SIG-M5 treated with dmso at 0.1 percent for 504 hours (cell line): Measurements from ENCODE around the gene ITGB4.

Experiments
- DNase-seq: peaks from one replicate; lab custom pipeline; 2025; ENCODE audit not compliant: unreplicated experiment; lab: John Stamatoyannopoulos, UW

ITGB4 gene

DNA sequence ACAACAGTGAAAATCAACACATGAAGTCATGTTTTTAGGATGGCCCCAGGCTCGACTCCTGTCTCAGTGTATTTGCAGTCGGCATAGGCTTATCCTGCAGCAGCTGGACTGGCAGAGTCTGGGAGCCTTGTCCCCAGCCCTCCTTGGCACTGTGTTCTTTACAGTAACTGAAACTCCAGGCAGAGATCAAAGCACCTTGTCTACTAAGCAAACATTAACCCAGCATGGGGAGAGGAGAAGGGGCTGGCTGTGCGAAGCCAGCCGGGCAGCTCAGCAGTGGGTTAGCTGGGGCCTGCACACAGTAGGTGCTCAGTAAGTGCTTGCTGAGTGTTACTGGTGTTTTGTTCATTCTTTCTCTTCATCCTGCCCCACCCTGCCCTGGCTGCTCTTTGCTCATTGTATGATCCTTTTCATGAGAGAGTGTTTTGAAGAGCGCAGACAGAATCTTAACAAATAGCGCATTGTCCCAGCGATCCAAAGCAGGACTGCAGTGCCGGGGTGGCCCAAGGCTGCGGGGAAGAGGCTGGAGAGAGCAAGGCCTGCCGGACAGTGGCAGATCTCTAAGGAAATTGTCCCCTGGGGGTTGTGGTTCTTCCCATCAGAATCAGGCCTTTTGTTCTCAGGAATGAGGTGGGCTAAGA is 23.5 kb upstream of the ITGB4 start:
- DNase-seq = no peak

DNA sequence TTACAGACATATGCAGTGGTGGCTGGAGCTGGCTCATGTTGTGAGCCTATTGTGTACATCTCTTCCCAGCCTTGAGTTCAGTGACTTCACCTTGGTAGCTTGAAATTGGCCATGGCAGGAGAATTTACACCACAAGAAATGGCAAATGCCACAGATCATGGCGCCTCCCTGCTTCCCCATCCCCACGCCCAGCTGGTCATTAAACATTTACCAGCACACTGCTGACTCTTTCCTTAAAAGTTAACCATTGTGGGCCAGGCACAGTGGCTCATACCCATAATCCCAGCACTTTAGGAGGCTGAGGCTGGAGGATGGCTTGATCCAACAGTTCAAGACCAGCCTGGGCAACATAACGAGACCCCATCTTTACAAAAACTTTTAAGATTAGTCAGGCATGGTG is 22.6 kb upstream of the ITGB4 start:
- no peak for DNase-seq

DNA sequence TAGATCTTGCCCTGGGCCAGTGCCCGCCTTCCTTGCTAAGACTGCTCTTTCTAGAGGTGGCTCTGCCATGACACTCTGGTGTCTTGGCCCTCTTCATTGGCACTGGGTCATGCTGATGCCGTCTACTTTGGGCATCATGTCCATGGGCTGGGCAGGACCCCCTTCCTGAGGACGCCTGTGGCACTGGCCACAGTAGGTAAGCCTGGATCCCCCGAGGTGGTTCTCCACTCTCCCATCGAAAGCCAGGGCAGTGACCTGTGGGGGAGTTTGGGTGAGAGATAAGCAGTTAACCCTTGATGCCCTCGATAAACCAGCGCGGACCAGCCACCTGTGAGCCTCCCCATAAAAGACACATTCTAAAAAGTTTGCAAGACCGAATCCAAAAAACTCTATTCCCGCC is 20.0 kb upstream of the ITGB4 start:
- DNase-seq = no peak

DNA sequence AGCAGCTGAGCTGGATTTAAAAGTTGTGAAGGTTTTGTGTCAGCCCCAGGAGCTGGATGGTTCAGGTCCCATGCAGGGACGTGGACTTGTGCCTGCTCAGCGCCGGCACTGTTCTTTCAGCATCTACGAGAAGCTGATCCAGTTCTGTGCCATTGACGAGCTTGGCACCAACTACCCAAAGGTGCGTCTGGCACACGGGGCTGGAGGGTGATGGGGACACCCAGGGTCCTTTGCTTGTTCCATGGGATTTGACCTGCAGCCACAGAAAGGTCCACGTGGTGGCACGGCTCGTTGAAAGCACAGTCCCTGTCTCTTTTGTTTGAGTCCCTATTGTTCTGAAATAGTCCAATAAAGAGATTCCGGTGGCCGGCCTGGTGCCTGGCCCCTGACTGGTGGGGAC is 18.1 kb upstream of the ITGB4 start:
- DNase-seq = no peak

DNA sequence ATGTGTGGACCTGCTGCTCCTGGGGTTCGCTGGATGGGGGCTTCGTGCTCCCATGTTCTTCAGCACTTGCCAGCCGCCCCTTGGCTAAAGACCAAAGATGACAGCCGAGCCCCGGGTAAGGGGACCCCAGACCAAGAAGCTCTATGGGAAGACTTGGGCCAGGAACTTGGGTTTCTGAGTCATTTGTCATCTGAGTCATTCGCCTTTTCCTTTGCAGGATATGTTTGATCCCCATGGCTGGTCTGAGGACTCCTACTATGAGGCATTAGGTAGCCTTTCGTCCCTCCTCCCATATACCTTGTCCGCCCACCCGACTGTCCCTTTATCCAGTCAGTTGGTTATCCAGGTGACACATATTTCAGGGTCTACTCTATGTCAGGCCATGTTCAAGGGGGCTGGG is 17.7 kb upstream of the ITGB4 start:
- no peak for DNase-seq

DNA sequence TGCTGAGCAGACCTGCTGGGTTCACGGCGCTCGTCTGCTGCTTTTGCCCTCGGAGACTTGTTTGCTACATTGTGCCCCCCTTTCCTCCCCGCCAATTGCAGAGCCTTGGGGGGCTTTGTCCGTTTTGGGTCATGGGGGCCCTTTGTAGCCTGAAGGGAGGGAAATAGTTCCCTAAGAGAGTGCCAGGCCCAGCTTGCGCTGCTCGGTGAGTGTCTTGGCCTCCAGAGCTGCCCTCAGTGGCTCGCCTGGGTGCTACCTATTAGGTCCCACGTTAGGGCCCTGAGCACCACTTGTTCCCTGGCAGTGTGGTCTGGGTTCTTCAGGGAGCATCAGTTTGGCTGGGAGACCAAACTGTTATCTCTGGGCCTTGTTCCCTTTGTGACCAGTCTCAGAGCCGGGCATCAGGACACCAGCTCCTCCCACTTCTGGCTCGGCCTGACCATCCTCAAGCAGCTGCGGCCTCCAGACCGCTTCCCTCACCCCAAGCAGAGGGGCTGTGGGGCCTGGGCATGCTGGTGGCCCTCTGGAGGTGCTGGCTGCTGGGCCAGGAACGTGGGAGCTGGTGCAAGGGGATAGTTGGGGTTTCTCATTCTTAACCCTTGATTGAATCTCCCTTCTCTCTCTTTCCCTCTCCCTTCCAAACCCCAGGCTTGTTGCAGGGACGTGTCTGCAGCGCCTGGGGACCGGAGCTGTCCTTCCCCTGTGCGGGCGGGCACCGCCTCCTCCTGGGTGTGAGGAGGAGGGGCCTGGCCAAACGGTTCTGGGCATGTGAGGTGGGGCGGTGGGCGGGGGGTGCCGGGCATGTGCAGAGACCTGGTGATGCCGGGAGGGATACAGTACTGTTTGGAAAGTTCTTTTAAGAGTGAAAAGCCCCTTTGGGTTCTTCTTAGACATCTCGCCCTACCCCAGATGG is 16.0 kb upstream of the ITGB4 start:
- DNase-seq = no peak

DNA sequence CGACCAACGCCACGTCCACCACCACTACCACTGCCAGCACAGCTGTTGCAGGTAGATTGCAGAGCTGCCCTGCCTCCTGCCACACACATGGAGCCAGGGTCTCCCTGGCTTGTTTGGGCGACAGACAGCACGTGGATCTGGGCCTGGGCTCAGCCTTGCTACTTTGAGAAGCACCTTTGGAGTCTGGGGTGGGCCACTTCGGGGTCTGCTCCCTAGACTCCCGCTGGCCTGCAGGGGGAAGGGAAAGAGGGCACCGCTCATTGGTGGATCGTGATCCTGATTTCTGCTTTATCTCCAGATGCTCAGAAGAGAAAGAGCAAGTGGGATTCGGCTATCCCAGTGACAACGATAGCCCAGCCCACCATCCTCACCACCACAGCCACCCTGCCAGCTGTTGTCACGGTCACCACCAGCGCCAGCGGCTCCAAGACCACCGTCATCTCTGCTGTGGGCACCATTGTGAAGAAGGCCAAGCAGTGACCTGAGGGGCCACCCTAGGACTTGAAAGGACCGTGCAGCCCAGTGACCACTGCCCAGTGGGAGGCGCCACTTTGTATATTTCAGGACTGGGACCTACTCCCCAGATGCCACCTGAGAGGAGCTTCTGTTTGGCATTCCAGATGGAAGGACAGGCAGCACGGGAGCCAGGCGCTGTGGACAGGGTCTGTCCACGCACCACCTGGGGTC is 15.1 kb upstream of the ITGB4 start:
- no peak for DNase-seq

DNA sequence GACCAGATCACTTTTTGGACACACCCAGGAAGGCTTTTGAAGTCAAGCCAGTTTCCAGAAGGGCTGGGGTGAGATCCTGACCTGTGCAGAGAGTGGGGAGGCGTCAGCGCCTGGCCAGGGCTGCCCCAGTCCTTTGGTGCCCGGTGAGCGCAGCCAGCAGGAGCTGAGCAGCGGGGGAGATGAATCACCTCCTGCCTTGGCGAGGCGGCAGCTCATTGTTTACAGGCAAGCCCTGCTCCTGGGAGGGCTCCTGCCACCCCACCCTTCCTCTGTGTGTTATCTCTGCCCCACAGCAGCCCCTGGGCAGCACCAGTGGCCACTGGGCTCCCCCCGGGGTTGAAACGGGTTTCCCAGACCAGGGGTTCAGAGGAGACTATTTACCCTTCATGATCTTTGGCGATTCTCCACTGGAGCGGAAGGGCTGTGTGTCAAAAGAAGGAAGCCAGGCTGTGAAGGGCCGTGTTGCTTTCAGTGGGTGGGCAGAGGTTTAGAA is 14.1 kb upstream of the ITGB4 start:
- DNase-seq = no peak

DNA sequence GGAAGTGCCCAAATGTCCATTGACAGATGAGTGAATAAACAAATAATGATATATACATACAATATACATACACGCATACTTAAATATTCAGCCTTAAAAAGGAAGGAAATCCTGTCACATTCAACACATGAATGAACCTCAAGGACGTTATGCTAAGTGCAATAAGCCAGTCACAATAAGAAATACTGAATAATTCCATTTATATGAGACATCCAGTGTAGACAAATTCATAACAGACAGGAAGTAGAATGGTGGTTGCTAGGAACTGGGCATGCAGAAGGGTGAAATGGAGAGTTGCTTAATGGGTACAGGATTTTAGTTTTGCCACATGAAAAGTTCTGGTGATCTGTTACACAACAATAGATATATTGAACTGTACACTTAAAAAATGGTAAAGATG is 8.8 kb upstream of the ITGB4 start:
- DNase-seq = peak; percentile 49

DNA sequence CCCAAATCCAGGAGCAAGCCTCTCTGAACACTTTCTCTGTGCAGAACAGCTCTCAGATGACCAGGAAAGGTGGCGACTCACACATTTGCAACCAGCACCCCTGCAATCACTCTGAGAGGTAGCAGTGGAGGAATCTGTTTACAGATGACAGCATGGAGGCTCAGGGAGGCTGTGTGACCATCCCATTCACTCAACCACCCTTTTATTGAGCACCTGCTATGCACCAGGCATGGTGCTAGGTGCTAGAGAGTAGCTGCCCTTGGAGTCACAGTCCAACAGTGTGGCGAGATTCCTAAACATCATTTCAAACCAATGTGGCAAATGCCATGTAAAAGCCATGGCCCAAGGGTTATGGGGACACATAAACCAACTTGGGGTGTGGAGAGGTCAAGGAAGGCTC is 1.5 kb upstream of the ITGB4 start:
- no peak for DNase-seq

DNA sequence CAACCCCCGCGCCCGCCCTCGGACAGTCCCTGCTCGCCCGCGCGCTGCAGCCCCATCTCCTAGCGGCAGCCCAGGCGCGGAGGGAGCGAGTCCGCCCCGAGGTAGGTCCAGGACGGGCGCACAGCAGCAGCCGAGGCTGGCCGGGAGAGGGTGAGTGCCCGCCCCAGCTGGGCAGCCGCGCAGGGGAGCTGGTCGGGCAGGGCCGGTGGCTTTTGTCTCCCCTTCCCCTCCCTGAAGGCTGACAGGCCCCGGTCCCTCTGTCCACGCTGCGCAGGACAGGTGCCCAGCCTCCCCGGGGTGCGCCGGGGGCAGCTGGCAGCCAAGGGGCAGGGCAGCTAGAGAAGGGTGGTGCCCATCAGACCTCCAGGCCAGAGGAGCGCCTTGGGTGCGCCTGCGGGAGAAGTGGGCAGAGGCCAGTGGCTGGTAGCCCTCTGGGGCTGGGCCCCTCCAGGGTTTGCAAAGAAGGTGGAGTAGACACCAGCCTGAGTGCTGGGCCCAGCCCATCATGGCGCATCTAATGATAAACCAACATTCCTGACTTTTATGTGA is 278 bp downstream of the ITGB4 start:
- no peak for DNase-seq

DNA sequence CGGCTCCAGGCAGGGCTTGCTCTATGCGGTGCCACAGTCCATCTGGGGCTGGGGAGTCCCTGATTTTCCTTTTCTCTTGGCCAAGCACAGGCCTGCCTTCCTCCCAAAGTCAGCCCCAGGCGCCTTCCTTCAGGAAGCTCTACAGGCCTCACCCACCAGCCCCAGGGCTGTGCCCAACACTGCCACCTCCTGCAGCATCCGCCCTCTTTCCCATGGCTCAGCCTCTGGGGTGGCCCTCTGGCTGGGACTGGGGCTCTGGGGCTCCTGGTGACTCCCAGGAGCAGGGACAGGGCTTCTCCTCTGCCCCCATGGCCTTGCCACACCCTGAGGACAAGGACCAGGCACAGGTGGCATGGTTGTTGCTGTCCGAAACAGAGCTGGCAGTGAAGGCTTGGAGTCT is 817 bp downstream of the ITGB4 start:
- DNase-seq = no peak

DNA sequence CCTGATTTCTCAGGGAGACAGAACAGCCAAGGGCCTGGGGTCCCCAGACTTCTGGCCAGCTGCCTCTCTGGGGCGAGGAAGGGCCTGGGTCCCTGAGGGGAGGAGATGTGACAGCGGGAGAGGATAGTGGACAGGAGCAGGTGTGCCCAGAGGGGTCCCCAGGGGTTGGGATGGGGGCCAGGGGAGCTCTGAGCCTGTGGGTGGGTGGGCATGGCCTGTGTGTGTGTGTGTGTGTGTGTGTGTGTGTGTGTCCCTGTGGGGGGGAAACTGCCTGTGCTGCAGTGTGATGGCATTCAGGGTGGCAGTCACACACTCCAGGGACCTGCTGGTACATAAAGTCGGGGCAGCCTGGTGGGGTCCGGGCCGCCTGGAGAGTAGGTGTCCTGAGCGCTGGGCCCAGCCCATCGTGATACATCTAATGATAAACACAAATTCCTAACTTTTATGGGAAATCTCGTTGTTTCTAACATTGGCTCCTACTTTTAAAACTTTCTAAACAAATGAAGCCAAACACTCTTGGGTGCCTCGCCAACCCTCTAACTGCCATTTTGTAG is 1.4 kb downstream of the ITGB4 start:
- no peak for DNase-seq

DNA sequence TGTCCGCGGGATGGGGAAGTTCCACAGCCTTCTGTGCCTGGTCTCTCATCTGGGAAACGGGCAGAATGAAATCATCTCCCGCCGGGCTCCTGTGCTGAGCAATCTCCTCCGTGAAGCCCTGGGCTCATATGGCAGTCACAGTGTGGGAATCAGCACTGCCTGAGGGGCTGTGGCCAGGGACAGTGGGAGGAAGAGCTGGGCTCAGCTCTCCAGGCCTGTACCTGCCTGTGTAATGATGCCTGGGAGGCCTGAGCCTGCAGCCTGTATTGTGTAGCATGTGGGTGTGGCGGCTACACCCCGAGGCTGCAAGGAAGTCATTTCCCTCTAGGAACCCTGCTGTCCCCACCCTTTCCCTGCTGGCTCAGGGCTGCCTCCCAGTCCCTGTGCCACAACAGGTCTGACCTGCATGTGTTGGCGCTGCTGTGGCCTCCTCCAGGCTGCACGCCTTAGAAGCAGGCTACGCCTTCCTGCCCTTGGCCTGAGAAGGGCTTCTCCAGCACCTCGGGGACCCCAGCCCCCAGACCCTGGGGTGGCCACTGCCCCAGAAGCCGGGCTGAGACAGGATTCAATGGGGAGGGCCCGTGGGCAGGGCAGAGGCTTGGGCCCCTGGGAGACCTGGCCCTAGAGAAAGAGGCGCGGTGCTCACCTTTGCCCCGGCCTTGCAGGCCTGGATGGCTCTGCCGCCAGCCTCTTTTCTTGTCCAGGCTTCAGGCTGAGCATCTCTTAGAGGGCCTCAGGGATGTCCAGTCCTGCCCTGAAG is 2.1 kb downstream of the ITGB4 start:
- DNase-seq = peak; percentile 80

DNA sequence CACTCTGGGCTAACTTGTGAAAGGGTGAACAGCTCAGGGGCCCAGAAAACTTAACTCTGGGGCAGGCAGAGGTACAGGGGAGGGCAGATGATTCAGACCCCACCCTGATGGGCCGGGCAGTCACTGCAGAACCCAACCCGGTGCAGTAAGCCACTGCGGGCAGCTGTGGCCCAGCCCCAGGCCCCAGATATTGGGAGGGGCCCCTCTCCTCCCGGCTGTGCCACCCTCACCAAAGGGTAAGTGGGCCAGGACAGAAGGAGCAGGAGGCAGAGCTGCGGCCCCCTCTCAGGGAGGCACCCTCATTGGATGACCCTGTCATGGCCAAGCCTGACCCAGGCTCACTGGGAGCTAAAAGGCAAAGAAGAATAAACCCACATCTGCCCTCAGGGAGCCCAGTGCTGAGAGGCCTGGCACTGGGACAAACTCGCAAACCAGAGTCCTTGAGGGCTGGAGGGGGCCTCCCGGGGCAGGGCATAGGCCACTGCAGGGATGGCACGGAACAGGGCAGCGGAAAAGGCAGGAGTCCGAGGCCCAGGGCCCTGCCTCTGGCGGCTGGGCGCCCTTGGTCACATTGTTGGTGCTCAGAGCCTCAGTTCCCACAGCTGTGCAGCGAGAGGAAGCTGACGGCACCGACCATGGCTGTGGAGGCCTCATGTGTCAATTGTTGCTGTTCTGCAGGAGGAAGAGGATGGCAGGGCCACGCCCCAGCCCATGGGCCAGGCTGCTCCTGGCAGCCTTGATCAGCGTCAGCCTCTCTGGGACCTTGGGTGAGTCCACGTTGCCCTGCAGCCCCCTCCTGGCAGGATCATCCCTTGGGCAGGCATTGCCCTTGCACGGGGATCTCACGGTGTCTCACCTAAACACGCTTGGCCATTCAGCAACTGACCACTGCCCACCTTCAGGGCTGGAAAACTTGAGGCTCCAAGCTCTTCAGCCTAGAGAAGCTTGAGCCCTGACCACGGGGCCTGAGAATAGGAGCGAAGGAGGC is 3.1 kb downstream of the ITGB4 start:
- no peak for DNase-seq

DNA sequence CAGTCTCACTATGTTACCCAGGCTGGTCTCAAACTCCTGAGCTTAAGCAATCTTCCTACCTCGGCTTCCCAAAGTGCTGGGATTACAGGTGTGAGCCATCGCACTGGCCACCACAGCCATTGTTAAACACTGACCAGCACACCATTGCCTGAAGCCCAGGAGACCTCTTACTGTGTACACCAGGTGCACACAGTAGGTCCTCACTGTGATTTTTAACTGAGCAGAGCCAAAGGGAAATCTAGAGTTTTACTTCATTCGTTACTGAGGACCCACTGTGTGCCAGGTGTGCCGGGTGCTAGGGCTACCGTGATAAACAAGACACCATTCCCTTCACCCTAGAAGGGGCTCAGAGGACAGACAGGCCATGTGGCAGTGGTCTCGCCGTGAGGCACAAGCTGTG is 4.2 kb downstream of the ITGB4 start:
- DNase-seq = no peak

DNA sequence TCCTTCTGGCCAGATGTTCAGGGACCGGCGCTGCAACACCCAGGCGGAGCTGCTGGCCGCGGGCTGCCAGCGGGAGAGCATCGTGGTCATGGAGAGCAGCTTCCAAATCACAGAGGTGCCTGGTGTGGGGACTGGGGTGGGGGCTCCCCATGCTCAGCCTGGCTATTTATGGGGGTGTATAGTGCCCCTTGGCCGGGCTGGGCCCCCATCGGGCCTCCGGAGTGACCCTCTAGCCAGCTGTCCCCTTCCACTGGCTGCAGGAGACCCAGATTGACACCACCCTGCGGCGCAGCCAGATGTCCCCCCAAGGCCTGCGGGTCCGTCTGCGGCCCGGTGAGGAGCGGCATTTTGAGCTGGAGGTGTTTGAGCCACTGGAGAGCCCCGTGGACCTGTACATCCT is 6.1 kb downstream of the ITGB4 start:
- no peak for DNase-seq

DNA sequence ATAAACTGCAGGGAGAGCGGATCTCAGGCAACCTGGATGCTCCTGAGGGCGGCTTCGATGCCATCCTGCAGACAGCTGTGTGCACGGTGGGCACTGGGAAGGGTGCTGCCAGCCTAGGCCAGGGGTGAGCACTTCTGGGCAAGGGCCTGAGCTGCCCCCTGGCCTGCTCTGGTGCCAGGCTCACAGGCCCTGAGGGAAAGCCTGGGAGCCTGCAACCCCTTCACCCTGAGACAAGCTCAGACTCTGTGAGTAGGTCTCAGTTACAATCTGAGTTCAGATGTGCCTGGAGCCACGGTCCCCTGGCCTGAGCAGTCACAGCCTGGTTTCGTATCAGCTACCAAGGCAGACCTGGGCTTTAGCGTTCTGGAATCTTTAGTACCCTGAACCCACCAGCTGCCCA is 8.1 kb downstream of the ITGB4 start:
- no peak for DNase-seq

DNA sequence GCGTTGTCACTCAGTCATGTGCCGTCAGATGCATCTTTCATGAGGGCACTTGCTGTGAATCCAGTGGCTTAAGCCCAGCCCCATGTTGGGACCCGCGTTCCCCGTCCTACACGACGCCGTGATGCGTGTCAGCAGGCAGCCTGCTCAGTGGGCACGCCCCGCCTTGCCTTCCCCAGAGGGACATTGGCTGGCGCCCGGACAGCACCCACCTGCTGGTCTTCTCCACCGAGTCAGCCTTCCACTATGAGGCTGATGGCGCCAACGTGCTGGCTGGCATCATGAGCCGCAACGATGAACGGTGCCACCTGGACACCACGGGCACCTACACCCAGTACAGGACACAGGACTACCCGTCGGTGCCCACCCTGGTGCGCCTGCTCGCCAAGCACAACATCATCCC is 8.8 kb downstream of the ITGB4 start:
- no peak for DNase-seq
